K562 (cell line): Measurements from ENCODE around the gene CCDC136. TPM values are rescaled to one million over a fixed set of nuclear protein-coding genes. Genes with fewer than 3 reads are reported as not detected.

ENCODE experiments used
- ATF7 ChIP-seq: fragments of 450-650 bp; IDR thresholded peaks from 2 replicates; pipeline ENCODE4 v1.7.1; 2014; ENCODE audit warnings: mild to moderate bottlenecking, moderate library complexity
- BRCA1 ChIP-seq, 2 experiments: fragments of 450-650 bp in 1 of 2; sonication (generic) in 1 of 2; formaldehyde crosslinking in 1 of 2; IDR thresholded peaks; 2 replicates each; pipeline versions ENCODE4 v1.5.0 to v1.6.1; 2017 to 2020; ENCODE audit warnings: mild to moderate bottlenecking in 1 of 2, missing genetic modification reagents in 1 of 2
- CEBPG ChIP-seq, 3 experiments: fragments of 200-800 bp in 1 of 3; sonication (Bioruptor generic) in 1 of 3; sonication (generic) in 1 of 3; formaldehyde crosslinking in 1 of 3; IDR thresholded peaks in 2 of 3; conservative IDR thresholded peaks in 1 of 3; 2 replicates each; pipeline versions ENCODE4 v1.6.1 to v1.8.0; 2016 to 2022; ENCODE audit warnings: missing compliant biosample characterization in 2 of 3, missing genetic modification characterization in 2 of 3, mild to moderate bottlenecking in 1 of 3, missing genetic modification reagents in 1 of 3
- DACH1 ChIP-seq: fragments of 450-650 bp; IDR thresholded peaks from 2 replicates; pipeline ENCODE4 v1.6.1; 2018; ENCODE audit not compliant: partially characterized antibody
- FOXP4 ChIP-seq: sonication (generic); formaldehyde crosslinking; IDR thresholded peaks from 2 replicates; pipeline ENCODE4 v1.8.0; 2022; ENCODE audit warnings: mild to moderate bottlenecking, missing genetic modification reagents, borderline replicate concordance
- HOMEZ ChIP-seq: fragments of 250-450 bp; sonication (Bioruptor Pico); IDR thresholded peaks from 2 replicates; pipeline ENCODE4 v1.4.0; 2020; ENCODE audit warnings: mild to moderate bottlenecking, moderate library complexity
- ILK ChIP-seq: fragments of 450-650 bp; IDR thresholded peaks from 2 replicates; pipeline ENCODE4 v1.6.1; 2016; ENCODE audit warnings: missing genetic modification characterization, low read depth, mild to moderate bottlenecking, missing compliant biosample characterization, moderate library complexity, borderline replicate concordance
- KDM1A ChIP-seq, 2 experiments: fragments of 450-650 bp; IDR thresholded peaks; 2 replicates each; pipeline ENCODE4 v1.6.1; 2016; ENCODE audit warnings: mild to moderate bottlenecking in 2 of 2
- MEIS2 ChIP-seq: fragments of 450-650 bp; IDR thresholded peaks from 2 replicates; pipeline ENCODE4 v1.6.1; 2014; ENCODE audit warnings: mild to moderate bottlenecking; ENCODE audit not compliant: partially characterized antibody
- POLR3G ChIP-seq: IDR thresholded peaks from 2 replicates; pipeline ENCODE4 v1.6.1; 2011; ENCODE audit not compliant: insufficient read length, insufficient replicate concordance; ENCODE audit errors: extremely low read depth
- RBFOX2 ChIP-seq: fragments of 200-400 bp; formaldehyde crosslinking; IDR thresholded peaks from 2 replicates; pipeline ENCODE4 v1.6.1; 2017; ENCODE audit warnings: low read depth, mild to moderate bottlenecking, low read length, moderate library complexity
- RBM22 ChIP-seq: fragments of 200-400 bp; formaldehyde crosslinking; IDR thresholded peaks from 2 replicates; pipeline ENCODE4 v1.6.1; 2018; ENCODE audit warnings: low read length, low read depth; ENCODE audit not compliant: poor library complexity, severe bottlenecking
- RNF2 ChIP-seq: sonication (generic); IDR thresholded peaks from 2 replicates; pipeline ENCODE4 v1.6.1; 2016
- SREBF1 ChIP-seq: fragments of 150-350 bp; IDR thresholded peaks from 2 replicates; pipeline ENCODE4 v1.6.1; 2014; ENCODE audit warnings: antibody characterized with exemption, low read depth, low read length, borderline replicate concordance
- YY1 ChIP-seq, 3 experiments: IDR thresholded peaks; 2 replicates each; pipeline ENCODE4 v1.6.1; 2011; ENCODE audit warnings: low read length in 2 of 3, mild to moderate bottlenecking in 2 of 3, moderate library complexity in 2 of 3, borderline replicate concordance in 1 of 3, control low read depth in 1 of 3, low read depth in 1 of 3; ENCODE audit not compliant: insufficient read depth in 3 of 3, insufficient replicate concordance in 2 of 3, control insufficient read depth in 1 of 3, insufficient read length in 1 of 3; ENCODE audit errors: extremely low read depth in 1 of 3
- ZMIZ1 ChIP-seq, 2 experiments: fragments of 150-350 bp in 1 of 2; IDR thresholded peaks; 2 replicates each; pipeline ENCODE4 v1.6.1; 2012 to 2016; ENCODE audit warnings: low read depth in 2 of 2, low read length in 2 of 2, mild to moderate bottlenecking in 1 of 2, moderate library complexity in 1 of 2
- ZNF507 ChIP-seq: conservative IDR thresholded peaks from 2 replicates; pipeline ENCODE4 v1.6.1; 2017; ENCODE audit warnings: missing genetic modification characterization, missing compliant biosample characterization
- ZNF668 ChIP-seq: fragments of 250-450 bp; sonication (Bioruptor Pico); IDR thresholded peaks from 2 replicates; pipeline ENCODE4 v1.8.0; 2022; ENCODE audit warnings: mild to moderate bottlenecking, inconsistent platforms
- polyA plus RNA-seq, 8 experiments: library from polyadenylated mRNA; depleted of rRNA in 4 of 8; stranded (reverse) in 5 of 8; unstranded in 3 of 8; fragments of >200 nt; fragmentation: Nextera tagmentation in 2 of 8; fragmentation: Illumina TruSeq in 1 of 8; extraction: Ambion mirVana in 2 of 8; extraction: Trizol in 1 of 8; gene quantifications; 2 replicates each; pipeline versions ENCODE4 v1.2.1 to v1.2.3, GENCODE V29; 2011 to 2014; ENCODE audit warnings: inconsistent platforms in 1 of 8, missing spikeins in 1 of 8
- total RNA-seq, 7 experiments: library from RNA; depleted of rRNA in 6 of 7; stranded (reverse); fragments of >200 nt in 6 of 7; fragmentation: Illumina TruSeq in 2 of 7; extraction: Trizol in 2 of 7; gene quantifications; 2 replicates each; pipeline versions ENCODE4 v1.2.1 to v1.2.3, GENCODE V29; 2011 to 2021; ENCODE audit warnings: low replicate concordance in 1 of 7

The CCDC136 gene
- total and polyA plus RNA-seq, 9 of the 15 experiments (the other 6 are each of a cell fraction or from before 2014, with no cell fraction given): 2.4 to 40.8 (median 26.5) TPM

GRCh38 chr7:128827248-128827958, 35.6 kb downstream of the CCDC136 start (continued):
- TF ChIP-seq ZMIZ1 (IDR thresholded peaks at IDR 0.05; ENCODE audit: low read depth in 2 of 2, low read length in 2 of 2) (peak in 1 of 2 experiments; percentile 66; a peak in 1 of 4 replicates), ATF7 (peak; percentile 91), YY1 (IDR thresholded peaks at IDR 0.05; ENCODE audit: borderline replicate concordance in 1 of 3, control insufficient read depth in 1 of 3, extremely low read depth in 1 of 3, insufficient read depth in 3 of 3, insufficient read length in 1 of 3, insufficient replicate concordance in 2 of 3, low read depth in 1 of 3, low read length in 2 of 3) (peak in 1 of 3 experiments; percentile 26), CEBPG (CRISPR knock-in tag; IDR thresholded peaks at IDR 0.05) (peak; percentile 98), CEBPG (tag; conservative IDR thresholded peaks at IDR 0.05 in 1 of 2, IDR thresholded peaks at IDR 0.05 in 1 of 2) (peak in 1 of 2 experiments; percentile 95; a peak in 2 of 4 replicates), HOMEZ (0 out of 2 replicates have a peak, but pooled peaks have one; percentile 24), ZNF668 (CRISPR knock-in tag) (no peak), BRCA1 (IDR thresholded peaks at IDR 0.05) (no peak), BRCA1 (CRISPR knock-in tag; IDR thresholded peaks at IDR 0.05) (no peak), RNF2 (peak; percentile 69; the same call in 1 of the 2 replicates), ILK (tag) (no peak), DACH1 (peak; percentile 25), MEIS2 (peak; percentile 29), POLR3G (no peak), ZNF507 (tag) (no peak), FOXP4 (CRISPR knock-in tag) (0 out of 2 replicates have a peak, but pooled peaks have one; percentile 69), RBM22 (peak; percentile 61), KDM1A (IDR thresholded peaks at IDR 0.05) (peak; percentile 89 to 90), SREBF1 (peak; percentile 36; the same call in 1 of the 2 replicates), RBFOX2 (peak; percentile 92)
